ENCODE results near the gene TCHHL1.

GRCh38 chr1:152086760-152087159 lies 2.1 kb downstream of the TCHHL1 start:
- TF ChIP-seq CTCF (IDR thresholded peaks at IDR 0.05) (no peak), POLR2A (IDR thresholded peaks at IDR 0.05; ENCODE audit: low read depth) (no peak)

Data from esophagus muscularis mucosa (tissue), 3 donors.